Endothelial cell (in vitro differentiated cells): ENCODE data around the gene SLMAP. TPM values are rescaled to one million over a fixed set of nuclear protein-coding genes. Genes with fewer than 3 reads are reported as not detected.

Experiments
- DNase-seq: peaks from one replicate; pipeline ENCODE4 v3.0.0; 2021; ENCODE audit warnings: low spot score
- H3K27ac Mint-ChIP-seq: one replicate; pipeline ENCODE4 v1.8.0; 2021; ENCODE audit warnings: mixed read lengths, inconsistent platforms; ENCODE audit not compliant: unreplicated experiment
- H3K27me3 Mint-ChIP-seq: one replicate; pipeline ENCODE4 v1.8.0; 2021; ENCODE audit warnings: mild to moderate bottlenecking, moderate library complexity, mixed read lengths, inconsistent platforms; ENCODE audit not compliant: unreplicated experiment
- H3K36me3 Mint-ChIP-seq: one replicate; pipeline ENCODE4 v1.8.0; 2021; ENCODE audit warnings: mild to moderate bottlenecking, low read depth, mixed read lengths, inconsistent platforms; ENCODE audit not compliant: unreplicated experiment
- H3K4me1 Mint-ChIP-seq: one replicate; pipeline ENCODE4 v1.8.0; 2021; ENCODE audit warnings: mild to moderate bottlenecking, mixed read lengths, inconsistent platforms; ENCODE audit not compliant: unreplicated experiment
- H3K4me3 Mint-ChIP-seq: one replicate; pipeline ENCODE4 v1.8.0; 2021; ENCODE audit warnings: mild to moderate bottlenecking, mixed read lengths, inconsistent platforms; ENCODE audit not compliant: unreplicated experiment
- H3K9me3 Mint-ChIP-seq: one replicate; pipeline ENCODE4 v1.8.0; 2021; ENCODE audit warnings: mixed read lengths, inconsistent platforms; ENCODE audit not compliant: unreplicated experiment
- total RNA-seq: library from RNA; stranded (reverse); fragmentation: NEBNext Ultra II Directional; extraction: Animal tissue kit (Norgen Biotek cat#: 25700); gene quantifications from one replicate; pipeline ENCODE4 v1.2.1, GENCODE V29; 2021; ENCODE audit not compliant: unreplicated experiment
- TF ChIP-seq, protein P1 (sequence below): fragments of 200-600 bp; sonication (generic); IDR thresholded peaks from one replicate; pipeline ENCODE4 v1.5.0; 2021; ENCODE audit warnings: antibody characterized with exemption; ENCODE audit not compliant: unreplicated experiment

The SLMAP gene
- total RNA-seq, 1 donor from 2014 or later, result 45.7 TPM

DNA sequence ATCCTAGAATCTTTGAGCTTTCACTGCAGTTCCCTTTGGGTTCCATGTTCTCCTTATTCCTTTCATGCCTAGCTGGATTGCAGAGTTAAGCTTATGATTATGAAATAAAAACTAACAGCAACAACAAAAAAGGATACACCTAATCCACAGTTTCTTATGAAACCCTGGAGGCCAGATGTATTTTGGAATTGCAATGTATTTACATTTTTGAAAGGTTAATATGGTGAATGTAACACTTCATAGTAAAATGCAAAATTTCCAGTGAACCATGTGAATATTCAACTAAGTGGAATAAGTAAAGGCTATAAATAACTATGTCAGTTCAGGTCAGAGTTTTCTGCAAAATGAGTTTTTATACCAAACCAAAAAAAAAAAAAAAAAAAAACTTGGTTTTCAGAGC, 186.3 kb downstream of the SLMAP start:
- H3K9me3 Mint-ChIP-seq, result no peaks in the 10 kb centered on the region
- H3K27ac Mint-ChIP-seq, result no peak overlapping the region
- H3K4me1 Mint-ChIP-seq, result peaks cover 2% of the 10 kb centered on the region
- no peak overlapping the region for H3K4me3 Mint-ChIP-seq
- H3K36me3 Mint-ChIP-seq, result peaks cover 8% of the 10 kb centered on the region
- peaks cover 2% of the 10 kb centered on the region for H3K27me3 Mint-ChIP-seq
- TF ChIP-seq, protein P1, sequence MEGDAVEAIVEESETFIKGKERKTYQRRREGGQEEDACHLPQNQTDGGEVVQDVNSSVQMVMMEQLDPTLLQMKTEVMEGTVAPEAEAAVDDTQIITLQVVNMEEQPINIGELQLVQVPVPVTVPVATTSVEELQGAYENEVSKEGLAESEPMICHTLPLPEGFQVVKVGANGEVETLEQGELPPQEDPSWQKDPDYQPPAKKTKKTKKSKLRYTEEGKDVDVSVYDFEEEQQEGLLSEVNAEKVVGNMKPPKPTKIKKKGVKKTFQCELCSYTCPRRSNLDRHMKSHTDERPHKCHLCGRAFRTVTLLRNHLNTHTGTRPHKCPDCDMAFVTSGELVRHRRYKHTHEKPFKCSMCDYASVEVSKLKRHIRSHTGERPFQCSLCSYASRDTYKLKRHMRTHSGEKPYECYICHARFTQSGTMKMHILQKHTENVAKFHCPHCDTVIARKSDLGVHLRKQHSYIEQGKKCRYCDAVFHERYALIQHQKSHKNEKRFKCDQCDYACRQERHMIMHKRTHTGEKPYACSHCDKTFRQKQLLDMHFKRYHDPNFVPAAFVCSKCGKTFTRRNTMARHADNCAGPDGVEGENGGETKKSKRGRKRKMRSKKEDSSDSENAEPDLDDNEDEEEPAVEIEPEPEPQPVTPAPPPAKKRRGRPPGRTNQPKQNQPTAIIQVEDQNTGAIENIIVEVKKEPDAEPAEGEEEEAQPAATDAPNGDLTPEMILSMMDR, result no peak
- DNase-seq, result no peak

DNA sequence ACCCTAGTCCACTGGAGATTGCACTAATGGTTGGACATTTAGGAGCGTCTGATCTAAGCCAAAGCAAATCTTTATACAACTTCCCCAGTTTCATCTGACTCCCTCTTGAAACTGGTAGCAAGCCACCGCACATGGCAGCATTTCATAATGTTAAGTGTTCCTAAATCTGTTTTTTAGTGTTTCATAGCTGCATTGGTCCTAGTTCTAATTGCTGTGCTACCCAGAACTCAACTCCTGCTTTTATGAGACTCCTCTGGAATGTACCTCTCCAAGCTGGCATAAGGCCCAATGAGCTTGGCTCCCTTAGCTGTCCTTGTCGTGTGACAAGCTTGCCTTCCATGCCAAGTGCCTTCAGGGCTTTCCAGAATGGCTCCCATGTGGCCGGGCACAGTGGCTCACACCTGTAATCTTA, 186.8 kb downstream of the SLMAP start:
- Mint-ChIP-seq H3K27me3 (peaks cover 2% of the 10 kb centered on the region), H3K9me3 (no peaks in the 10 kb centered on the region), H3K27ac (no peak overlapping the region), H3K4me1 (peaks cover 2% of the 10 kb centered on the region), H3K36me3 (peaks cover 8% of the 10 kb centered on the region), H3K4me3 (no peak overlapping the region)
- TF ChIP-seq, protein P1, result no peak
- no peak for DNase-seq

DNA sequence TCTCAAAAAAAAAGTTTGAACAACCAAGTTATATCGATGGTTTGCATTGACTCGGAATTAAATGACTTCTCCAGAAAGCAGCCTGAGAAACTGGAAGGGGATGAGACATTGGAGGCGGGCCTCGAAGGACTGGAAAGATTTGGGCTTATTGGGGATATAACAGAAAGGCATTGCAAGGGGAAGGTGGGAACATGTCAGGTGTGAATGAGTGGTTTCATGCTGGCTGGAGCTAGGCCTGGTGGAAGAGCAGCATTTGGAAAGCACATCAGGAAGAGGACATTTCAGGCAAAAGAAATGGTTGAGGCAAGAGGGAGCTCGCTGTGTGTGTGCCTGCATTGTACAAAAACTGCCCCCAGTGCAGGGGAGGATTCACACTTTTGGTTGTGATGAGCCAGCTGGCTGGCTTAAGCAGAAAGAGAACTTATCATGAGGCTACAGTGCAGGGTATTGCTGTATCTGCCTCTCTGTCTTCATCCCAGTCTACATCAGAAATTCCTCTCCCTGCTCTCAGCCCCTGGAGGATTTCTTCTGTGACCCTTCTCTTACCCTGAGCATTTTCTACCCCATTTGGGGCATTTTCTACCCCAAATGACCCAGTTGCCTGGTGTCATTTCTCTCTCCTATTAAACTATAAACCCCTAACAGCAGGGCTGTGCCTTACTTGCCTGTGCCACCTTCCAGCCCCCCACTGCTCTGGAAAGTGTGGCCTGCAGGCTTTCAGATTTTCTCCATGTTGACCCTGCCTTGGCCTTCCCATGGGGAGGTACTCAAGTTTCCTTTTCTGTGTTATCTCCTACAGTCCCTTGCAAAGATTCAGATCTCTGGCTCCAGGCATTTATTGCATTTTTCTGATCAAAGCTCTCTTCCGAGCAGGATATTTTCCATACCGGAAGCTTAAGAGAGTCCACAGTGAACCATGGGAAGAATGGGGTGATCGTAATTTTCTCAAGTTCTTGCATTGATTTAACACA, 187.7 kb downstream of the SLMAP start:
- Mint-ChIP-seq H3K27ac (peak overlapping the region; percentile 61), H3K27me3 (peaks cover 4% of the 10 kb centered on the region), H3K36me3 (peaks cover 8% of the 10 kb centered on the region), H3K9me3 (no peaks in the 10 kb centered on the region), H3K4me3 (no peak overlapping the region), H3K4me1 (peaks cover 2% of the 10 kb centered on the region)
- TF ChIP-seq, protein P1, result no peak
- DNase-seq, result no peak

DNA sequence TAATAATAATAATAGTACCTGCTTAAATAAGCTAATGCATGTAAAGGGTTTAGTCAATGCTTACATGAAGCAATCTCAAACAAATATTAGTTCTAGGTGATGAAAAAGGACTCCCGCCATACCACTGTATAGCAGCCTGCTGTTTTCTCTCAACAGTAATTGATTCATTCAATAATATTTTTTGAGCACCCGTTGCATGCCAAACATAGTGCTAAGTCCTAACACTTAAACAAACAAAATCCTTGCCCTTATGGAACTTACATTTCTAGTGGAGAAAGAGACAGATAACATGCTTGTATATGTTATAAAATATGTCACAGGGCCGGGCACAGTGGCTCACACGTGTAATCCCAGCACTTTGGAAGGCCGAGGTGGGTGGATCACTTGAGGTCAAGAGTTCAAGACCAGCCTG, 190.9 kb downstream of the SLMAP start:
- no peaks in the 10 kb centered on the region for H3K9me3 Mint-ChIP-seq
- H3K4me1 Mint-ChIP-seq, result peaks cover 9% of the 10 kb centered on the region
- DNase-seq, result no peak
- TF ChIP-seq, protein P1, result no peak
- H3K4me3 Mint-ChIP-seq, result no peak overlapping the region
- no peaks in the 10 kb centered on the region for H3K36me3 Mint-ChIP-seq
- H3K27ac Mint-ChIP-seq, result no peak overlapping the region
- H3K27me3 Mint-ChIP-seq, result peaks cover 7% of the 10 kb centered on the region

DNA sequence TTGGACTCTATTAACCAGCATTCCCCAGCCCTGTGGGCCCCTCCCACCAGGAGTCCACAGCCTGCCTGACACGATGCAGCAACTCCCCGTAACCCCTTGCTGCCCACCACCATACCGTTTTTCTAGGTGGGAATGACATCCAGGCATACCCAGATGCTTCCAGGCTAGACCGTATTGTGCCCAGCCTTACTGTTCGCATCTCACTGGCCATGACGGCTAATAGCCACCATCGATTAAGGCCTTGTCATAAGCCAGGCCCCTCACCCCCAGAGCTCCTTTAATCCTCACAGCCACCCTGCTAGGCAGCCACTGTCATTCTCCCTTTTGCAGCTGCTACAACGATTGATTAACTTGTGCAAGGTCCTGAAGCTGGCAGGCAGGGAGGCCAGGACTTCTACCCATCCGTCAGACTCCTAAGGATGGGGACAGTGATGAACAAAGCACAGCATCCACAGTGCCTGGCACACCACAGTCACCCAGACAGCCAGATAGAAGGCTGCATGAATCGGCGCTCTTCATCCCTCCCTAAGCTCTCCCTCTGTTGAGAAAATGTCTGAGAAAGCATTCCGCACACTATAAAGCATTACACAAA, 192.1 kb downstream of the SLMAP start:
- Mint-ChIP-seq H3K9me3 (no peaks in the 10 kb centered on the region), H3K27me3 (peaks cover 7% of the 10 kb centered on the region), H3K4me3 (no peak overlapping the region), H3K36me3 (no peaks in the 10 kb centered on the region), H3K27ac (no peak overlapping the region), H3K4me1 (peaks cover 21% of the 10 kb centered on the region)
- TF ChIP-seq, protein P1, result no peak
- DNase-seq, result no peak
